ENCODE data around the gene VWA5A.
A peak's percentile ranks its signal among the peaks of the same experiment; 100 is the strongest.

VWA5A gene

GRCh38 chr11:124114942-124115781 lies at the start of gene VWA5A:
Gene VWA5A (plus strand): TSS chr11:124115450. CDS start chr11:124117512, 2,062 bp downstream.
- DNase-seq (ENCODE audit: low read depth in 3 of 3): peak; percentile 55 to 74 (median 70)

- DNase-seq (ENCODE audit: low read depth in 3 of 3): no peak
Observed at GRCh38 chr11:124068601-124069110, 46.6 kb upstream of the VWA5A start.

GRCh38 chr11:124069429-124070401 lies 45.5 kb upstream of the VWA5A start:
- DNase-seq (ENCODE audit: low read depth in 3 of 3): peak in 2 of 3 donors; percentile 14 to 27

GRCh38 chr11:124070915-124071622 lies 44.2 kb upstream of the VWA5A start:
- DNase-seq (ENCODE audit: low read depth in 3 of 3): peak; percentile 38 to 48 (median 40)

GRCh38 chr11:124071623-124071948 lies 43.7 kb upstream of the VWA5A start:
- DNase-seq (ENCODE audit: low read depth in 3 of 3): no peak

- DNase-seq (ENCODE audit: low read depth in 3 of 3): no peak
Observed at GRCh38 chr11:124072147-124072546, 43.1 kb upstream of the VWA5A start.

GRCh38 chr11:124074554-124074953 lies 40.7 kb upstream of the VWA5A start:
- no peak for DNase-seq (ENCODE audit: low read depth in 3 of 3)

GRCh38 chr11:124075492-124075840 lies 39.8 kb upstream of the VWA5A start:
- no peak for DNase-seq (ENCODE audit: low read depth in 3 of 3)

GRCh38 chr11:124075841-124076651 lies 39.2 kb upstream of the VWA5A start:
- peak in 1 of 3 donors; percentile 6 for DNase-seq (ENCODE audit: low read depth in 3 of 3)

GRCh38 chr11:124077266-124077665 lies 38.0 kb upstream of the VWA5A start:
- no peak for DNase-seq (ENCODE audit: low read depth in 3 of 3)

GRCh38 chr11:124078591-124078990 lies 36.7 kb upstream of the VWA5A start:
- DNase-seq (ENCODE audit: low read depth in 3 of 3): no peak

GRCh38 chr11:124079631-124080326 lies 35.5 kb upstream of the VWA5A start:
- DNase-seq (ENCODE audit: low read depth in 3 of 3): no peak

GRCh38 chr11:124080327-124081001 lies 34.8 kb upstream of the VWA5A start:
- no peak for DNase-seq (ENCODE audit: low read depth in 3 of 3)

GRCh38 chr11:124081483-124081882 lies 33.8 kb upstream of the VWA5A start:
- DNase-seq (ENCODE audit: low read depth in 3 of 3): no peak

- DNase-seq (ENCODE audit: low read depth in 3 of 3): no peak
Observed at GRCh38 chr11:124082371-124082770, 32.9 kb upstream of the VWA5A start.

- DNase-seq (ENCODE audit: low read depth in 3 of 3): no peak
Observed at GRCh38 chr11:124085583-124085982, 29.7 kb upstream of the VWA5A start.

GRCh38 chr11:124085997-124086846 lies 29.0 kb upstream of the VWA5A start:
- no peak for DNase-seq (ENCODE audit: low read depth in 3 of 3)

GRCh38 chr11:124090996-124091395 lies 24.3 kb upstream of the VWA5A start:
- DNase-seq (ENCODE audit: low read depth in 3 of 3): no peak

- DNase-seq (ENCODE audit: low read depth in 3 of 3): no peak
Observed at GRCh38 chr11:124093330-124093729, 21.9 kb upstream of the VWA5A start.

Data from stimulated activated CD4-positive, alpha-beta T cell treated with anti-CD3 and anti-CD28 coated beads, TNF-alpha, amount 100 ng/mL, for 48 hours (primary cell).